Right ventricle myocardium inferior (tissue), 1 donor: ENCODE results near the gene OR2T6. TPM values are rescaled to one million over a fixed set of nuclear protein-coding genes. Genes with fewer than 3 reads are reported as not detected.
"Not testable (repeated sequence)": the region's sequence is repeated elsewhere in the genome, so short reads cannot be mapped to it uniquely, and the experiment has no call there.

Source experiments
- ATAC-seq: fragments of 200-7000 bp; cut with Tn5 transposase; one replicate; pipeline ENCODE4 v1.9.1; 2020; ENCODE audit warnings: mild to moderate bottlenecking, moderate library complexity
- DNase-seq: peaks from one replicate; pipeline ENCODE4 v3.0.0; 2021; ENCODE audit errors: missing footprints
- intact Hi-C: fragments of 100-400 bp; cut with DNase I; formaldehyde crosslinking; loops from one replicate; pipeline ENCODE4 v1.11.0; 2022
- long read RNA-seq: library from polyadenylated mRNA; unstranded; transcript quantifications from one replicate; pipeline ENCODE4 v2.0.0, GENCODE V29; 2021
- total RNA-seq: library from RNA; stranded (reverse); fragmentation: NEBNext Ultra II Directional; extraction: Animal tissue kit (Norgen Biotek cat#: 25700); gene quantifications from one replicate; pipeline ENCODE4 v1.2.1, GENCODE V29; 2021
- donor health status: DM: no; HTN: yes; CAD: no; lungs with severe emphysema.

Gene OR2T6
- not detected for total RNA-seq
- long read RNA-seq: 0 reads

DNA sequence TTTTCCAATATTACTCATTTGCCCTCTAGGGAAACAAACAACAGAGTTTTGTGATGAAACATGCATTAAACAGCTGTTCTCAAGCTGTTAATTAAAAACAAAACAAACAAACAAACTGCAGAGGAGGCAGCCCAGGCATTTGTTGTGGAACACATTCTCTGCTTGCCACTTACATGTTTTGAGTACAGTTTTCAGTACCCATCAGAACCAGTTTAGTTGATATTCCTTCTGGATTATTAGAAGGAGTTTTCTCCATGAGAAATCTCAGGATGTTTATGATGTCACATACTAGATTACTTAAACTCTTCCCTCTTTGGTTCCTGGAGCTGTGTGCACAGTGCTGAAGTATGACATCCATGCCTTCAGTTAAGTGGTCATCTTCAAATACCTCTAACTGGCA lies at the start of gene OR2T6:
OR2T6 (plus strand) TSS at position 301 of the 400 bp plus-strand sequence. CDS start 11,863 bp downstream, outside the sequence.
- no peak for DNase-seq
- no peak for ATAC-seq
- intact Hi-C loops: no loop called here

DNA sequence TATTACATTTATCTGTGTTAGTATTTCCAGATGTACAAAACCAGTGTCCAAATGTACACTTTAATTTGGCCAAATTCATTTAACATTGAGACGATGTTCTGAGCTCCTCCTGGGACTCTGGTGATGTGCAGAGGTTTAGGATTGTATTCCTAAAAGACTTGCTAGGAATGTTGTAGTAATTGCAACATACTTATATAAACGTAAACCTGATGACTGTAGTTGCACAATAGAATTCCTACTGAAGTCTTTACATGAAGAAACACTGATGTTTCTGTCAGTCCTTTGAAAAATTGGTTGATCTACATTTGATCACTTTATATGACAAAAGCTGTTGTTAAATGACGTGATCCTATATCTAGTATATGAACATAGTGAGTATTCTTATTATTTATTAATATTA lies 32.1 kb upstream of the OR2T6 start:
- intact Hi-C loops: no loop called here
- DNase-seq (no peak), ATAC-seq (no peak)

- DNase-seq (no peak), ATAC-seq (no peak)
- intact Hi-C loops: no loop called here
Observed at GRCh38 chr1:248348475-248348874, 27.1 kb upstream of the OR2T6 start, which contains the start of gene OR14C36. Gene OR14C36 (plus strand): TSS chr1:248348775. CDS start chr1:248348775, 0 bp downstream.

DNA sequence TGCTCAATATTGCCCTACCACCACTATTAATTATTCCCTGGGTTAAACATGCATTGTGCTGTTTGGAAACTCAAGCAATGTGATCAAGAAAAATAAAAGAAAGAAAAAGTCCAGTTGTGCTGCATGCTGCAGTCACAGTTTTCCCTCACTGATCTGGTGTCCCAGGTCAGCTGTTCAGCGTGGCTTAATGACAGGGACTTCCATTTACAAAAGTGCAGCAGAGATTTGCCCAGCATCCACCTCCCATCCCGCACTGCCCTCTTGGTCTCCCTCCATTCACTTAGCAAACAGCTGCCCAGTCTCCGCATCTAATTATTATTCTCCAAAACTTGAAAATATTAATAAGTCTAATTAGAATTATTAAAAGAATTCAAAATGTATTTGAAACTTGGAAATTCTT lies 16.1 kb upstream of the OR2T6 start:
- DNase-seq (no peak), ATAC-seq (no peak)
- intact Hi-C loops: no loop called here

DNA sequence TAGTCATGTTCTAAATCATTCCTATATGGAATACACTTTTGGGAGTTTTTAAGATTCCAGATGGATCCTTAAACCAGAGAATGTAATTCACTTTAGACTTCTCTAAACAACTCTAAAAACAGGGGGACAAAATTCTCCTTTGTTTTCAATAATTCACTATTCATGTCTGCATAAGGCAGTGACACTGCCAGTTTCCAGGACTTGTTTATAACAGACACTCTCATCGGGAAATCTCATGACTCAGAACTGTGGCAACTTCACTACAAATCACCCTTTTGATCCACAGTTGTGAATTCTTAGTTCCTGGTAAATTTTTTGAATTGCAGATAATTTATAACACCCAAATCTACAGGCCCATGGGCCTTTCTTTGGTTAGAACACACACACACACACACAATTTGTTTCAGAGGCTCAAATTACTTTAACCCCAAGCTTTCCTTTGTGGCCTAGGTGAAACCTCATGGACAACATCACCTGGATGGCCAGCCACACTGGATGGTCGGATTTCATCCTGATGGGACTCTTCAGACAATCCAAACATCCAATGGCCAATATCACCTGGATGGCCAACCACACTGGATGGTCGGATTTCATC lies 14.3 kb upstream of the OR2T6 start, which contains the start of gene OR2T4:
OR2T4 (plus strand) TSS at position 545 of the 595 bp plus-strand sequence; CDS start at position 545, 0 bp downstream.
- intact Hi-C loops: no loop called here
- ATAC-seq: no peak

GRCh38 chr1:248366609-248367008 lies 8.9 kb upstream of the OR2T6 start:
- ATAC-seq (no peak), DNase-seq (no peak)
- intact Hi-C loops: no loop called here

More for the DNA sequence above, 14.3 kb upstream of the OR2T6 start, which contains the start of gene OR2T4:
- DNase-seq: no peak

DNA sequence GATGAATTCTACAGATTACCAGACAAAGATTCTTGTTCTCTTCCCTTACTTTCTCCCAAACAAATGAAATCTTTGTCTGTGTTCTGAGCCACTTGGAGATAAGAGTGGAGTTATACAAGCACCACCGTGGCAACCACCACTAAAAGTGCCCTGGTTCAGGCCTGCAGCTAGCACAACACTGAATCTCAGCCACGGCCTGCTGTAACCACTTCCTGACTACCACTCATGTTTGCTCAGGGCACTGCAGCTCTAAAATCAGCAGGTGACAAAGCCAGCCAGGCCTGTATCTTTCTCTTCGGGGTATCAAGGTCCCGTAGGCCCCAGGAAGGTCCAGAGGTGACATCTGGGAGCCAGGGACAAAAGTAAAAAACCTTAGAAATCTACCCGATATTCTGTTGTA lies 3.2 kb upstream of the OR2T6 start:
- ATAC-seq: no peak

DNA sequence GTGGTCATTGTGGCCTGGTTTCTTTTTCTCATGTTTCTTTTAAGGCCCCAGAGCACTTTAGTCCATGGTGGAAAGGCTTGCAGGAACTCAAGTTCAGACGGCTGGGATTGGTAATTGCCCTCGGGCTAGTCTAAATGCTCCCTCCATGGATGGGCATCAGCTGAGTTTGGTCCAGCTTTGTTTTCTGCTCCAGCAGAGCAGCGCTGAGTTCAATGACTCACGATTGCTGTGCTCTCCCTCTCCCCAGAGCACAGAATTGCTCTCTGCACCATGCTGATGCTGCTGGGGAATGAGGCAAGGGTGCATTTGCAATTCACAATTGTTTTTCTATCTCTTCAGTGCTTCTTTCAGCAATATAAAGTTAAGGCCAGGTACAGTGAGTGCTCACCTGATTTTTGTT lies 1.8 kb upstream of the OR2T6 start:
- no peak for ATAC-seq
- DNase-seq: no peak
- intact Hi-C loops: no loop called here

More for the DNA sequence above, 3.2 kb upstream of the OR2T6 start:
- DNase-seq: no peak
- intact Hi-C loops: no loop called here

DNA sequence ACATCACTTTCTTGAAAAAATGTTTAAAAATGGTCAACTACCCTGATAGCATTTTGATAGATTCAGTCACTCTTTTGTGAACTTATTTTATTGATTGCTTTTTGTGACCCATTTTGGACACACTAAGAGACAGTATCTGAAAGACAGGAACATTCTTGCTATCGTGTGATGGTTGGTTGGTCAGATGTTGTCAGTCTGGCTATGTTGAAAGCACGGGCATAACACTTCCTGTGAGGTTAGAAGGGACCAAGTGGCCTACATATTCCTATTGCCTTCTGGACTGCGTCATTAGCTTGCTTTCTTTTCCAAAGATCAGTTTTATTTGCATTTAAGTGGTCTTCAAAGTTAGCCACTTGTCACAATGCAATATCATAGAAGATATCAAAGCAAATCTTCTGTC lies 1.4 kb downstream of the OR2T6 start:
- intact Hi-C loops: no loop called here
- ATAC-seq: no peak
- DNase-seq: no peak

GRCh38 chr1:248380854-248381253 lies 5.3 kb downstream of the OR2T6 start:
- DNase-seq (no peak), ATAC-seq (no peak)
- intact Hi-C loops: no loop called here

GRCh38 chr1:248388426-248388825 lies 12.9 kb downstream of the OR2T6 start:
- DNase-seq (no peak), ATAC-seq (no peak)
- intact Hi-C loops: no loop called here

DNA sequence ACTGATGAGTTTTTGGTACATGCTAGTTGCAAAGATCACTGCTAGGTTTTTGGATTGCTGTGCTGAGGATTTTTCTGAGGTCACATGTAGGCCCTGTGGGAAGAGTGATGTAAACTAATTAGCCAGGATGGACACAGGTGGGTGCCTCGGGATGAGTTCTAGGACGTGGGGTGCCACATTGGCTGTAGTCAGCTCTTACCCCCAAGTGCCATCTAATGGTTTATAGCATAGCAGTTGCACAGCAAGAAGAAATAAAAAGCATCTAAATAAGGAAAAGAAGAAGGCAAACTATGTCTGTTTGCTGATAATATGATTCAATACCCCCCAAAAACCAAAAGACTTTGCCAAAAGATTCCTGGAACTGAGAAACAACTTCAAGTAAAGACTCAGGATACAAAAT lies 17.5 kb downstream of the OR2T6 start:
- ATAC-seq (no peak), DNase-seq (no peak)
- intact Hi-C loops: no loop called here

- DNase-seq (no peak), ATAC-seq (no peak)
- intact Hi-C loops: no loop called here
Observed at GRCh38 chr1:248402748-248403147, 27.2 kb downstream of the OR2T6 start, which contains the start of gene OR2T1. Gene OR2T1 (plus strand): TSS chr1:248403048. CDS start chr1:248406148, 3,100 bp downstream.

- intact Hi-C loops: no loop called here
- no peak for ATAC-seq
- no peak for DNase-seq
Observed at GRCh38 chr1:248404024-248404423, 28.5 kb downstream of the OR2T6 start.

GRCh38 chr1:248406721-248407692 lies 31.5 kb downstream of the OR2T6 start:
- DNase-seq (no peak), ATAC-seq (no peak)
- intact Hi-C loops: no loop called here

- intact Hi-C loops: no loop called here
- ATAC-seq (no peak), DNase-seq (no peak)
Observed at GRCh38 chr1:248416226-248416625, 40.7 kb downstream of the OR2T6 start.

GRCh38 chr1:248417854-248418253 lies 42.3 kb downstream of the OR2T6 start:
- intact Hi-C loops: no loop called here
- ATAC-seq: no peak
- no peak for DNase-seq

GRCh38 chr1:248421384-248421783 lies 45.8 kb downstream of the OR2T6 start:
- intact Hi-C loops: no loop called here
- no peak for ATAC-seq
- no peak for DNase-seq

GRCh38 chr1:248427526-248428191 lies 52.1 kb downstream of the OR2T6 start:
- ATAC-seq, intact Hi-C loops, DNase-seq: not testable (repeated sequence)
